NCI-H748 (cell line): Measurements from ENCODE around the gene MYCBPAP.

Source experiments
- DNase-seq: peaks from one replicate; lab custom pipeline; 2025; ENCODE audit not compliant: unreplicated experiment; lab: John Stamatoyannopoulos, UW

MYCBPAP gene

GRCh38 chr17:50487213-50488096 lies 20.8 kb upstream of the MYCBPAP start:
- DNase-seq, result no peak

DNA sequence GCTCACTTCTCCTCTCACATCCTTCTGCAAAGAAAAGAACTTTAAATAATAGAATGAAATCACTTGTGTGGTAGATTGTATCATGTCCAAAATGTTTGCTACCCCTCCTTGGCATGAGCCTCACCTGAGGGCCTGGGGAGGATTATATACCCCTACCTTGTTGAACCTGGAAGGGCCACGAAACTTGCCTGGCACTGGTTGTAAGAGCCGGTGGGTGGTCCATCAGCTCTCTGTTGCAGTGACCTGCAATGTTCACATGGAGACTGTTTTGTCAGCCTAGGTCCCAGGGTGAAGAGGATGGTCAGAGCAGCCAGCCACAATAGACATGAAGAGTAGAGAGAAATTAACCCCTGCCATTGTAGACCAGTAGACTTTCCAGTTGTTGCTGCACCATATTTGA lies 19.4 kb upstream of the MYCBPAP start:
- no peak for DNase-seq

DNA sequence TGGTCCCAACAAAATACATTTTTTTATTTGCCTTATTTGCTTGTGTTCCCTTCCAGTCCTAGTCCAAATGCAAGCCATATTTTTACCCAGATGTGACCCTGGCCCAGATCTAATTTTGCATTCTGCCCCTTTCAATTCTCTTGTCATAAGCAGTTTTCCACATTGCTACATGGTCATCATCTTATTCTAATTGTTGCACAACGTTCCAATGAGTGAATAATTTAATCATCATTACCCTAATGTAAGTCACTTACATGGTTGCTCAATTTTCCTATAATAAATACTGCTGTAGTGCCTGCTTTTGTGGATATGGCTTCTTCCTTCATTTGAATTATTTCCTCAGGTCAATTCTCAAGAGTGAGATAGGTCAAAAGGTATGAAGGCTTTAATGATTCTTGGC lies 16.7 kb upstream of the MYCBPAP start:
- no peak for DNase-seq

GRCh38 chr17:50492214-50492613 lies 16.0 kb upstream of the MYCBPAP start:
- no peak for DNase-seq

DNA sequence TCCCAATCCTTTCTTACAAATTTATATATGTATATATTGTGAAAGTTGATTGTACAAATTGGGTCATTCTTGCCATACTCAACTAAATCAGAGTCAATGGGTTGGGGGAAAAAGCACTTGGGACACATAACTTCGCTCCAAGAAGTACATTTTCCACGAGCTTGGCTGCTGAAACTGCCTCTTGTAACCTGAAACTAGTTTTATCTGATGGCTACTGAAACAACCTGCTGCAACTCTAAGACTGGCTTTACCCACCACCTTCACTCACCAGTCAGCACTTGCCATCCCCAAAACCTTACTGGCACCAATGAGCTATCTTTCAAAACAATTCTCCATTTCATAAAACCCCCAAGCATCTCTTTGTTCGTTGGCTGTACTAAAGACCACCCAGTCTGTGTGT lies 14.5 kb upstream of the MYCBPAP start:
- DNase-seq, result no peak

GRCh38 chr17:50495217-50495823 lies 12.9 kb upstream of the MYCBPAP start:
- DNase-seq, result no peak

DNA sequence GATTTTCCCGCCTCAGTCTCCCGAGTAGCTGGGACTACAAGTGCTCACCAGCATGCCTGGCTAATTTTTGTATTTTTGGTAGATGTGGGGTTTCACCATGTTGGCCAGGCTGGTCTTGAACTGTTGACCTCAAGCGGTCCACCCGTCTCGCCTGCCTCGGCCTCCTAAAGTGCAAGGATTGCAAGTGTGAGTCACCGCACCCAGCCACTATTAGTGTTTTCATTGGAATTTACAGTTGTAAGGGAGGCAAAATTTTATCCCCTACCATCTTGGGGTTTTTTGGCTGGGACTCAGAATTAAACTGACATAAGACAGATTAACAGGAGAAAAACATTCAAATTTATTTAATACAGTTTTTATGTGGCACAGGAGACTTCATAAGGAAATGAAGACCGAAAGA lies 12.3 kb upstream of the MYCBPAP start:
- no peak for DNase-seq

GRCh38 chr17:50498021-50498874 lies 10.0 kb upstream of the MYCBPAP start:
- no peak for DNase-seq

DNA sequence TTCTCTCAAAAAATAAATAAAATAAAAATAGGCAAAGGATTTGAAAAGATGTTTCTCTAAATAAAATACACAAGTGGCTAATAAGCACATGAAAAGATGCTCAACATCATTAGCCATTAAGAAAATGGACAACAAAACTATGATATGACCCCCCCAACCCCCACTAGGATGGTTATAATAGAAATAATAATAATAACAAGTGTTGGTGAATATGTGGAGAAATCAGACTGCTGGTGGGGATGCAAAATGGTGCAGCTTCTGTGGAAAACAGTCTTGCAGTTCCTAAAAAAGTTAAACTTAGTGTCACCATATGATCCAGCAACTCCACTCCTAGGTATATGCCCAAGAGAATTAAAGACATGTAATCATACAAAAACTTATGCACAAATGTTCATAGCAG lies 9.0 kb upstream of the MYCBPAP start:
- DNase-seq, result no peak

- DNase-seq, result no peak
Measured at GRCh38 chr17:50499721-50500120, 8.5 kb upstream of the MYCBPAP start.

GRCh38 chr17:50501054-50501453 lies 7.2 kb upstream of the MYCBPAP start:
- DNase-seq, result no peak

DNA sequence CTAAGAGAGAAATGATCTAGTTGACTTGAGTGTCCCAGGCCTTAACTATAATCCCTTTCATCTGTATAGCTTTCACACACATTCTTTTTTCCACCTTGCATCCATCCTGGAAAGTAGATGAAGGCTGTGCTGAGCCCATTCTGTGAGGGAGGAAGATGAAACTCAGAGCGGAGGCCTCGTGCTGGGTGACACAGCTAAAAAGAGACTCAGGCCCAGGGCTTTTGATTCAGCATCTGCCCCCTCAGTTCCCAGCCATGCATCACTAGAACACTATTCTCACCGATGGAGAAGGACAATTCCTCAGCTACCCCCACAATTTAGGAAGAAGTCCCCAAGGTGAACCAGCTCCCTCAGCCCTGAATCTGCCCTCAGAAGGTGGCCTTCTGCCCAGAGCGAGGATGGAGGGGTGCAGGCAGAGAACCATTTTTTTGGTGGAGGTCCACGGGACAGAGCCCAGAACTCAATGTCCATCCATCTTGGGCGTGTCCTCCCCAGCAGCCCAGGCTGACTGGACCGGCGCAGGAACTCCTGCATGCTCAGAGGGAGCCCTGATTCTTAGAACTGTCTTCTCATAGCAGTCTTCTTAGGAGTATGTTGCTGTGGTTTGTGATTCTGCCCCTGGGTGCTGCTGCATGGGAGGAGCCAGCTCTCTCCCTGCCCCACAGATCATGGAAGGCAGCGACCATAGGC lies 5.8 kb upstream of the MYCBPAP start:
- no peak for DNase-seq

DNA sequence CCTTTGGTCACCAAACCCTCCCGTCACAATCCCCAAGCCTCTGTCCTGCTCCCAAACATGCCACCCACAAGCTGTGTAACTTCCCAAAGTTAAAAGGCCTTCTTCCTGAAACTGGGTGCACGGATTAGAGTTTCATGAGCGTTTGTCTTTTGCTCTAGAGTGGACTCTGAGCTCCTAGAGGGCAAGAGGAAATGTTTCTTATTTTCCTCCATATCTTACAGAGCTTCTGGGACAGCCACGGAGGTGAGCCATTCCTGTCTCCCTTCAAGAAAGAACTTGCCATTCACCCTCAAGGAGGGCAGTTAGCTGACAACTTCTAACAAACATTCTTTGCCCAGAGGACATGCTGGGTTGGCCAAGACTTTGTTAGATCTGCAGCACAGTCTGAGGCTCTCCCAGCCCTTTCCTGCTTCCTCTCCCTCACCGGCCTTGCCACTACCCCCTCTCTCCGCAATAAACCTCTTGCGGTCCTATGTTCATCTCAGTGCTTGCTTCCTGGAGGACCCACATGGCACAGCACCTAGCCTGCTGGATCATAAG lies 2.6 kb upstream of the MYCBPAP start:
- no peak for DNase-seq

GRCh38 chr17:50506298-50506697 lies 1.9 kb upstream of the MYCBPAP start:
- DNase-seq, result no peak

DNA sequence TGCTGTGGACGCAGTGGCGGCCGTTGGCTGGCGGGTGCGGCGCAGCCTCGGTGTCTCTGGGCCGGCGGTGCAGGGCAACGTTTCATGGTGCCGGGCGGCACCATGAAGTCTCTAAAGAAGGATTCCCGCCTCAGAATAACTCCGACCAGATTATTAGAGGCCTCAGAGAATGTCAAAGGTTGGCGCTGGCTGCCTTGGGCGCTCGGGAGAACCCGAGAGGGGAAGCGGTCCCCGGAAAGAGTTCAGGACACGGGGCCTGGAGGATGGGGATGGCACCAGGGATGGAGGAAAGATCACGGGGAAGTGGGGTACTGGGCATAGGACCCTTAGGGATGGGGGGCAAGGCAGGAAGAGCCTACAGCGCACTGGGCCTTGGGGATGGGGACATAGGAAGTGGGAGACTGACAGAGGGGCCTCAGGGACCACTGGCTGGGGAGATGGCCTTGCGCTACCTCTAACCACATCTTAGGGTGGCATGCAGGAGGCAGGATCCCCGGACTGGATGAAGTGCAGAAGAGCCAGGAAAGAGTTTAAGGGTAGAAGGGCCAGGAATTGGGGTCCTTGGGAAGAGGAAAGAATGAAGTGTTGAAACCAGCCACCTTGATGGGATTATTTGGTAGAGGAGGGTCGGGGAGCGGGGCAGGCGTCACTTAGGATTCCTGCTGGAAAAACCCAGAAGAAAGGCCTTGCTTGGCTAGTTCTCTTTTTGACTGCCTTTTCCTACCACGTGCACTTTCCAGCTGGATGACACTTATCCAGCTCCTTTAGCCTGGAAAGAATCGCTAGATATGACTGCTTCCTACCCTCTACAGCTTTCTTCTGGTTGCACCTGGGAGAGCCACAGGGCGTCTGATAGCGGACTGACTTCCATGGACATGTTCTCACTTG lies 578 bp downstream of the MYCBPAP start:
- DNase-seq, result no peak

DNA sequence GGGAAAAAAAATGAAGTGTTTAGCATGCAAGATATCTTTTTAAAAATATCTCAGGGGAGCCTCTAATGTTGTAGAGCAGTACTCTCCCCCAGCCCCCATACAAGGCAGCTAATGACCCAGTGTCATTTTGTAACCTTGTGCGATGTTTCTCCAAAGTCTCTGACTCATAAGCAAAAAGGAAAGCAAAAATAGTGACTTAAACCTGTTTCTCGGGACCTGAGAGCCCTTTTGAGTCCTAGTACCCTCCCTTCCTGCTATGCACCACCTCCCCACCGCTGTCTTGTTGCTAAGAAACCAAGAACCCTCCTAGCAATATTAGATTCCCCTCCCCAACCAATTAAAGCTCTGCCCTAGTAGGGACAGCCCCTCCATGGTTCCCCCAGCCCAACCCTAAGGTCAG lies 2.8 kb downstream of the MYCBPAP start:
- DNase-seq, result no peak

DNA sequence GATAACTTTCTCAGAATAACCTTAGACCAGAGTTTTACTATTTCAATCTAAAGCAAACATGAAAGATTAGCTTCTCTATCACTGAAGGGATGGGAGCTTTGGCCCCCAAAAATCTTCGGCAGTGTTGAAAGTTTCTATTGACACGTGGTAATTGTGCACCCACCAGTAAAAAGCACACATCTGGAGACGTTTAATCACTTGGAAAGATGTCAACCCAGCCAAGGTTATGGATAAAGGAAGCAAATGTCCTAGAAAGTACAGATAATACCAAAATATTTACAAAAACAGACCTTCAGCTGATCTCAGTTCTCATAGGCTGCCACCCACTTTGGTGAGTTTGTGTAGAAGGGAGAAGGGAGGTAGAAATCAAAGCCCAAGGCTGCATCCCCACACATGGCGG lies 5.3 kb downstream of the MYCBPAP start:
- no peak for DNase-seq

GRCh38 chr17:50514388-50514787 lies 6.1 kb downstream of the MYCBPAP start:
- DNase-seq, result no peak

- DNase-seq, result no peak
Measured at GRCh38 chr17:50514936-50515702, 6.9 kb downstream of the MYCBPAP start.
